Erythroblast (primary cell): Measurements from ENCODE around the gene CELA1.

Experiments
- GATA1 ChIP-seq: IDR thresholded peaks from 2 replicates; pipeline ENCODE4 v1.6.1; 2011; ENCODE audit warnings: low read depth, mild to moderate bottlenecking, control low read depth, low read length, moderate library complexity
- POLR2A ChIP-seq: IDR thresholded peaks from 2 replicates; pipeline ENCODE4 v1.6.1; 2011; ENCODE audit warnings: mild to moderate bottlenecking, low read length

GRCh38 chr12:51307655-51308593 is 38.6 kb downstream of the CELA1 start:
- TF ChIP-seq GATA1 (no peak), POLR2A (no peak)
